ENCODE results near the gene NPIPA3.
"Not testable (repeated sequence)": the region's sequence is repeated elsewhere in the genome, so short reads cannot be mapped to it uniquely, and the experiment has no call there.

The NPIPA3 gene

DNA sequence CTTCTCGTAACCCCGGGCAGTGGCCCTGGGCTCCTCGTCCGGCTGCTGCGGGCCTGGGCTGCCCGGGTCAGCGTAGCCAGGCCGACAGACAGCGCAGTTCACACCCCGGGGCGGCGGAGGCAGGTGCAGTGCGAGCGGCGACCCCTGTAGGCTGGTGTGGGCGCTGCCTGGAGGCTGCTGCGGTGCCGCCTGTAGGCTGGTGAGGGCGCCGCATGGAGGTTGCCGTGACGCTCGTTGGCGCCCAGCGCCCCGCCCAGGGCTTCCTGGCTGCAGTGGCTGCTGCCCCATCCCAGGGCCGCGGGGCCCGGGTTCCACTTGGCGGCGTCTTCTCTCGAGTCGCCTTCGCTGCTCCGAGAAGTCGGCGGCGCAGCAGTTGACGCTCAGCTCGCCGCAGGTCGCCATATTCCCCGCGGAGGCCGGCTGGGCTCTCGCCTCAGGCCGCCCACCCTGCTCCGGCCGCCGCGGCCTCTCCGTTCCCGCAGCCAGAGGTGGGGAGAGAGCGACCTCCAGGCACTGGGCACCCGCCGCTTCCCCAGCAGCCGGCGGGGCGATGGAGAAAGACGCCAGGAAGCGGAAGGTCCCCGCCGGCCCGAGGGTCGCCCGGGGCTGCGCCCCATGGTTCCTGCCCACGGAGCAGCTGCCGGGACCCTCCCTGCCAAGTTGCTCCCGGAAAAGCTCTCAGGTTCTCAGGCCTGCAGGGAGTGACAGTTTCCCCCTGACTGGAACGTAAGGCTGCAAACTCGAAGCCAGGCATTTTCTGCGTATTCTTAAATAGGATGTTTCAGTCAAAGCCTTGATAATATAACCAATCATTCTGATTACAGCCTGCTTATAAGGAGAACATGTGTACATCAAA is at the start of gene NPIPA3:
Gene NPIPA3, plus strand, starts transcription at position 256 of the 856 bp plus-strand sequence. CDS start 5,533 bp downstream, outside the sequence.
- not testable (repeated sequence) for DNase-seq (ENCODE audit: low read depth in 1 of 2, low spot score in 1 of 2)

GRCh38 chr16:14658063-14658462 is 45.1 kb upstream of the NPIPA3 start:
- no peak for DNase-seq (ENCODE audit: low read depth in 1 of 2, low spot score in 1 of 2)

- no peak for DNase-seq (ENCODE audit: low read depth in 1 of 2, low spot score in 1 of 2)
Measured at GRCh38 chr16:14667347-14668266, 35.6 kb upstream of the NPIPA3 start.

- DNase-seq (ENCODE audit: low read depth in 1 of 2, low spot score in 1 of 2), result no peak
Measured at GRCh38 chr16:14668556-14669223, 34.5 kb upstream of the NPIPA3 start.

DNA sequence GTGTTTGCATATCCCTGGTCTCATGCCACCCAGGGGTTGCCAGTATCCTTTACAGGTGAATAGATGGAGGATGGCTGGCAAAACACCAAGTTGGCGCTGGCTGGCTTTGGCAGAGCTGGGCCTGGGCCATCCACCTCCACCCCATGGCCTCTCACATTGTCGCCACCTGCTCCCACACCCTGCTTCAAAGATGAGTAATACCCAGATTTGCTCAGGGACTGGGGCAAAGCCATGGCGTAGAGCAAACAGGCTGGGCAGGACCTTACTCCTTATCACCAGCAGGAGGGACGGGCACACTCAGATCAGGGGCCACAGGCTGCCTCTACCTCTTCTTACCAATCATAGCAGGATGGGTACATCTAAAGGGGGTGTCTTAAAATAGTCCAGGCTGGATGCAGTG is 33.4 kb upstream of the NPIPA3 start:
- no peak for DNase-seq (ENCODE audit: low read depth in 1 of 2, low spot score in 1 of 2)

- DNase-seq (ENCODE audit: low read depth in 1 of 2, low spot score in 1 of 2), result no peak
Measured at GRCh38 chr16:14672403-14672971, 30.7 kb upstream of the NPIPA3 start.

DNA sequence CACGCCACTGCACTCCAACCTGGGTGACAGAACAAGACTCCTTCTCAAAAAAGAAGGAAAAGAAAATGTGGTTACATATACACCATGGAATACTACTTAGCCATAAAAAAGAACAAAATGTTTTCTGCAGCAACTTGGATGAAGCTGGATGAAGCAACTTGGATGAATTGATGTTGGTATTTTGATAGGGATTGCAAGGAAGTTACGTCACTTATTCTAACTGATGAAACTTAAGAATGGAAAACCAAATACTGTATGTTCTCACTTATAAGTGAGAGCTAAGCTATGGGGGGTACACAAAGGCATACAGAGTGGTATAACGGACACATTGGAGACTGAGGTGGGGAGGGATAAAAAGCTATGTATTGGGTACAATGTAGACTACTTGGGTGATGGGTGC is 26.6 kb upstream of the NPIPA3 start:
- DNase-seq (ENCODE audit: low read depth in 1 of 2, low spot score in 1 of 2), result no peak

GRCh38 chr16:14677627-14678026 is 25.6 kb upstream of the NPIPA3 start:
- no peak for DNase-seq (ENCODE audit: low read depth in 1 of 2, low spot score in 1 of 2)

- DNase-seq (ENCODE audit: low read depth in 1 of 2, low spot score in 1 of 2), result no peak
Measured at GRCh38 chr16:14678748-14679497, 24.3 kb upstream of the NPIPA3 start.

- DNase-seq (ENCODE audit: low read depth in 1 of 2, low spot score in 1 of 2), result not testable (repeated sequence)
Measured at GRCh38 chr16:14680396-14680795, 22.8 kb upstream of the NPIPA3 start.

- DNase-seq (ENCODE audit: low read depth in 1 of 2, low spot score in 1 of 2), result no peak
Measured at GRCh38 chr16:14681115-14681514, 22.1 kb upstream of the NPIPA3 start.

DNA sequence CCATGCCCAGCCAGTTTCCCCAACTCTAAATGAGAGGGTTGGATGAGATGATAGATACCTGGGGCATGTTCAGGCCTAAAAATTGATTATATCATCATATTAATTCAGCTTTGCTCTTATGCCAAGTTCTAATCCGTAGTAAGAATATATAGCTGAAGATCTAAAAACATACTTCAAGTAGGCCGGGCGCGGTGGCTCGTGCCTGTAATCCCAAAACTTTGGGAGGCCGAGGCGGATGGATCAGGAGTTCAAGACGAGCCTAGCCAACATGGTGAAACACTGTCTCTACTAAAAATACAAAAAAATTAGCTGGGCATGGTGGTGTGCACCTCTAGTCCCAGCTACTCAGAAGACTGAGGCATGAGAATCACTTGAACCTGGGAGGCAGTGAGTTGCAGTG is 21.1 kb upstream of the NPIPA3 start:
- no peak for DNase-seq (ENCODE audit: low read depth in 1 of 2, low spot score in 1 of 2)

GRCh38 chr16:14685870-14686793 is 17.1 kb upstream of the NPIPA3 start:
- DNase-seq (ENCODE audit: low read depth in 1 of 2, low spot score in 1 of 2), result not testable (repeated sequence)

GRCh38 chr16:14694129-14694528 is 9.1 kb upstream of the NPIPA3 start, which contains the start of gene PLA2G10:
TSS of gene PLA2G10 (minus strand) at chr16:14694308. CDS start at chr16:14694229, 79 bp downstream.
- DNase-seq (ENCODE audit: low read depth in 1 of 2, low spot score in 1 of 2), result not testable (repeated sequence)

DNA sequence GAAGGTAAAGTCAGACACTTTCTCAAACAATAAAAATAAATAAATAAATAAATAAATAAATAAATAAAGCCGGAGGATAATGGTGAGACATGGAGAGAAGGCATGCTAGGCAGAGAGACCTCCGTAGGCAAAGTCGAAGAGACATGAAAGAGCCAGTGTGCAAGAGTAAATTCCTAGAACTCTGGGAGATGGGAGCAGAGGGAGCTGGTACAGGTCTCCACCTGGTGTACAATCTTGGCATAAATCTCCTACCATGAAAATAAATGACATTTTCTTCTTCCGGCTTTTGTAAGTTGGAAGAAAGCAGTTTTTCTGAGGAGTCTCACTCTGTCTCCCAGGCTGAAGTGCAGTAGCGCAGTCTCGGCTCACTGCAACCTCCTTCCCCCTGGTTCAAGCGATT is 1.4 kb upstream of the NPIPA3 start:
- not testable (repeated sequence) for DNase-seq (ENCODE audit: low read depth in 1 of 2, low spot score in 1 of 2)

DNA sequence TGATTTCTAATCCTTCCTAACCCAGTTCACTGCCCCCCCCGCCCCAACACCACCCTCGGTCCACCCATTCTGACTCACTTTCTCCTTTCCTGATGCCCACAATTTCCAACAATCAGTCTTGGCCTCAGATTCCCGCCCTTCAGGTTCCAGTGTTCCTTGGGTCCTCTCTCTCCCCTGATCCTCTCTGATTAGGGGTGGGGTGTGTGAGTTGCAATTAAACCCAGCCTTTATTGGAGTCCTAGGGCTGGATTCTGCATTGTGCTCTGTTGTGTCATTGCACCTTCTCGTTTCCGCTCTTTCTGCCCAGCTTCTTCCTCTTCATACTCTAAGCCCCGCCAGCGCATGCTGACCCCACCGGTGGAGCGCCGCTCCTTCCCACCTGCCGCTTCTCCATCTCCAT is 539 bp upstream of the NPIPA3 start:
- not testable (repeated sequence) for DNase-seq (ENCODE audit: low read depth in 1 of 2, low spot score in 1 of 2)

GRCh38 chr16:14733233-14733632 is 30.0 kb downstream of the NPIPA3 start:
- DNase-seq (ENCODE audit: low read depth in 1 of 2, low spot score in 1 of 2), result not testable (repeated sequence)

GRCh38 chr16:14740832-14741385 is 37.7 kb downstream of the NPIPA3 start:
- not testable (repeated sequence) for DNase-seq (ENCODE audit: low read depth in 1 of 2, low spot score in 1 of 2)

DNA sequence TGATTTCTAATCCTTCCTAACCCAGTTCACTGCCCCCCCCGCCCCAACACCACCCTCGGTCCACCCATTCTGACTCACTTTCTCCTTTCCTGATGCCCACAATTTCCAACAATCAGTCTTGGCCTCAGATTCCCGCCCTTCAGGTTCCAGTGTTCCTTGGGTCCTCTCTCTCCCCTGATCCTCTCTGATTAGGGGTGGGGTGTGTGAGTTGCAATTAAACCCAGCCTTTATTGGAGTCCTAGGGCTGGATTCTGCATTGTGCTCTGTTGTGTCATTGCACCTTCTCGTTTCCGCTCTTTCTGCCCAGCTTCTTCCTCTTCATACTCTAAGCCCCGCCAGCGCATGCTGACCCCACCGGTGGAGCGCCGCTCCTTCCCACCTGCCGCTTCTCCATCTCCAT is 38.6 kb downstream of the NPIPA3 start:
- DNase-seq (ENCODE audit: low read depth in 1 of 2, low spot score in 1 of 2), result not testable (repeated sequence)

All from activated CD4-positive, alpha-beta T cell treated with anti-CD3 and anti-CD28 coated beads, Interleukin-2, amount 50 U/mL, for 24 hours (primary cell).